Activated T-cell treated with anti-CD3 and anti-CD28 coated beads, Interleukin-2, amount 50 U/mL, for 24 hours (primary cell): Measurements from ENCODE around the gene MAPK1IP1L.
"Not testable (repeated sequence)": the region's sequence is repeated elsewhere in the genome, so short reads cannot be mapped to it uniquely, and the experiment has no call there.

Experiments used
- DNase-seq: peaks from one replicate; pipeline ENCODE4 v3.0.0-alpha.2; 2020
- H3K27ac Mint-ChIP-seq: 2 replicates; pipeline ENCODE4 v1.8.0; 2020; ENCODE audit warnings: mild to moderate bottlenecking, mixed read lengths
- H3K27me3 Mint-ChIP-seq: 2 replicates; pipeline ENCODE4 v1.8.0; 2020; ENCODE audit warnings: mixed read lengths
- H3K36me3 Mint-ChIP-seq: 2 replicates; pipeline ENCODE4 v1.8.0; 2020; ENCODE audit warnings: low read depth, mixed read lengths
- H3K4me1 Mint-ChIP-seq: 2 replicates; pipeline ENCODE4 v1.8.0; 2020; ENCODE audit warnings: low read depth, mixed read lengths
- H3K4me3 Mint-ChIP-seq: 2 replicates; pipeline ENCODE4 v1.8.0; 2020; ENCODE audit warnings: mild to moderate bottlenecking, moderate library complexity, mixed read lengths
- H3K9me3 Mint-ChIP-seq: 2 replicates; pipeline ENCODE4 v1.8.0; 2020; ENCODE audit warnings: mixed read lengths

Gene MAPK1IP1L

DNA sequence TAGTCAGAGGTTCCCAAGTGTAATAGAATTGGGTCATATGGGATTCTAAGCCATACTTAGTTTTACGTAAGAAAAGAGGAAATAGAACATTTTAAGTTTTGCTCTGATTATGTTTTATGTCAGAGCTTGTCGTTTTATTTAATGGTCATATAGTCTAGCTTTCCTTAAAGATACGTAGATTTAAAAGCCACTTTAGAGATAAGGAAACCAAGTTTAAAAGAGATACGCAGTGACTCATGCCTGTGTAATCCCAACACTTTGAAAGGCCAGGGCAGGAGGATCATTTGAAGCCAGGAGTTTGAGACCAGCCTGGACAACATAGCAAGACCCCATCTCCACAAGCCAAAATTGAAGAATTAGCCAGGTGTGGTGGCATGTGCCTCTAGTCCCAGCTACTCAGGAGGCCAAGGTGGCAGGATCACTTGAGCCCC, 19.5 kb downstream of the MAPK1IP1L start:
- Mint-ChIP-seq H3K36me3 (peaks cover 34% of the 10 kb centered on the region), H3K27ac (peak overlapping the region; percentile 86), H3K9me3 (no peaks in the 10 kb centered on the region), H3K4me3 (no peak overlapping the region), H3K4me1 (peaks cover 39% of the 10 kb centered on the region), H3K27me3 (no peaks in the 10 kb centered on the region)
- no peak for DNase-seq

DNA sequence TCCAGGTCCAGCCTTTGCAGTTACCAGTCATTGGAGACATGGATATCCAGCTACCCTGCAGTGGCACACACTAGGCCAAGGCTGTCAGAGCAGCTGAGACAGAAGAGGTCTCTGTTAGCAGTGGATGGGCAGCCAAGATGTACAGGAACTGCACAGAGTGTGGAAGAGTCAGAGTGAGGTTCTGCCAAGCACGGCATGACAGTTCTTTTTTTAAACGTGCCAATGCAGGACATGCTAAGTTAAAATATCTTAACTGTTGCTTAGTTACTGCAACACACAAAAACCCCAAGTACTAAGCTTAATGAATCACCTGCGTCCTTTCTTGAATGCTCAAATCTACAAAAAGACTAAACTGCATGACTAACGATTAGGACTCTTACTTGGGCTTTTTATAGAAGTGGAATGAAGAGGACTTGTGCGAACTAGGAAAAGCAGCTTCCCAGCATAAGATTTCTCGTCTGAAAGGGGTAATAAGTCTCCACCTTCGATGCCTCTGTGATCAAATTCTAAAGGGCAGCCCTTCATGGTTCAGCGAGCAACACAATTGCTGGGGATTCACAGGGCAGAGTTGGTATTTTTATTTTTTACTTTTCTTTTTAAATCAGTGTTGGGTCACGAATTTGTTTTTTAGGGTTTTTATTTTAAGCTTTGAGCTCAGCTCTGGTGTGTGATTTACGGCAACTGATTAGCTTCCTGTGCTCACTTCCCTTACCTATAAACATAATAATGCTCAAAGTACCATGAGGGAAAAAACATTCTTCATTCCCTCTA, 20.6 kb downstream of the MAPK1IP1L start:
- Mint-ChIP-seq H3K9me3 (no peaks in the 10 kb centered on the region), H3K27me3 (no peaks in the 10 kb centered on the region), H3K36me3 (peaks cover 25% of the 10 kb centered on the region), H3K27ac (peak overlapping the region; percentile 86), H3K4me3 (peak overlapping the region; percentile 32), H3K4me1 (peaks cover 39% of the 10 kb centered on the region)
- peak; percentile 41 for DNase-seq

DNA sequence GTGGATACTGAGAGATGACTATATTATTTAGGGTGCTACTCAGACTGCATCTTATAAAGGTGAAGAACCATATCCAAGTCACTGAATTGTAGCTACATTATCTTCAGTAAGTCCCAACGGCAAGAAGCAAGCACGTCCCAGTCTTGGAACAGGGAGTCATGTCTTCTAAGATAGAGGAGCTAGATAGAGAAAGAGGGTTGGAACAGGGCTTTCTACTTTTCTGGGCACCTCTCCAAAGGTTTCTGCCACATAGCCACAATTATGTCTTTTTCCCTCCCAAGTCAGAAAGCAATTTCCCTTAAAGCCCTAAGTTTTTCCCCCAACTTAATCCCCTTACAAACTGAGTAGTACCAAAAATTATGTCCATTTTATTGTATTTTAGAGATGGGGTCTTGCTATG, 22.4 kb downstream of the MAPK1IP1L start:
- no peak overlapping the region for H3K4me3 Mint-ChIP-seq
- H3K9me3 Mint-ChIP-seq: no peaks in the 10 kb centered on the region
- H3K27ac Mint-ChIP-seq: no peak overlapping the region
- no peaks in the 10 kb centered on the region for H3K27me3 Mint-ChIP-seq
- H3K36me3 Mint-ChIP-seq: peaks cover 11% of the 10 kb centered on the region
- DNase-seq: no peak
- H3K4me1 Mint-ChIP-seq: peaks cover 37% of the 10 kb centered on the region

DNA sequence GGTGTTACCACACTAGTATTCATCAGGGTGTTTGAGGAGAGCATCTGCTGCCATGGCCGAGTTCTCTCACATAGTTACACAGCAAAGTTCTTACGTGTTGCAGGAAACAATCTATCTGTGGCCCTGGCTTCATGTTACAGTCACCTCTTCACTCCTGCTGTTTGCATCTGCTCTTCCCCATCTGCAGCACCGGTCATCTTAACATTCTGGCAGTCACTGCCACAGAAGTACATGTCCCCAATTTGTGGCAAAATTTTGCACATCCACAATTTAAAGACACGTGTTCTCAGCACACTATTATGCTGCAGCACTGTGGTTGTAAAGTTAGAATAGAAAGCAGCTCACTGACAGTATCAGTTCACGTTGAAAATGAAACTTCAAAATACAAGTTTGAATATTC, 23.2 kb downstream of the MAPK1IP1L start:
- Mint-ChIP-seq H3K4me3 (peak overlapping the region; percentile 18), H3K9me3 (no peaks in the 10 kb centered on the region), H3K4me1 (peaks cover 37% of the 10 kb centered on the region), H3K27me3 (no peaks in the 10 kb centered on the region), H3K36me3 (peaks cover 9% of the 10 kb centered on the region), H3K27ac (no peak overlapping the region)
- no peak for DNase-seq

DNA sequence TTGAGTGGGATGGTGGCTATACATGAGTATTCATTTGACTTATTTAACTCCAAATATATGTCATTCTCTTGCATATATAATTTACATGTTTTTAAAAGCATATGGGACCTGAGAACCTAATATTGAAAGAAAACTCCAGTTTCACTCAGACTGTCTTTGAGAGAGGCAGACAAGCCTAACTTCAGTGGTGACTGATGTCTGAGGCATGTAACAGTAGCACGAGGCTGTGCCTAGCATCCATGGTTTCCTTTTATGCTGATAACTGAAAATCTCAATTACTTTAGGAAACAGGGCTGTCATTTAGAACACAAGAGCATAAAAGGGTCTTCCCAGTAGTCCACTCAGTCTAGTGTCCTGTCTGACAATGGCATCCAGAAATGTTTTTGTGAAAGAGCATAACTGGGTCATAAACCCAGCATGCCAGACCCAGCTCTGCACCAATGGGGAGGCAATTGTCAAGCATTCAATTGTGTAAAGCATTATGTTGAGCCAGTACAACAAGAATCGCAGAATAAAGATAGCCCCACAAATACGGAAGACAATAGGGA, 24.3 kb downstream of the MAPK1IP1L start:
- peak overlapping the region; percentile 31 for H3K27ac Mint-ChIP-seq
- H3K27me3 Mint-ChIP-seq: no peaks in the 10 kb centered on the region
- H3K36me3 Mint-ChIP-seq: peaks cover 4% of the 10 kb centered on the region
- no peaks in the 10 kb centered on the region for H3K9me3 Mint-ChIP-seq
- no peak overlapping the region for H3K4me3 Mint-ChIP-seq
- peaks cover 34% of the 10 kb centered on the region for H3K4me1 Mint-ChIP-seq
- DNase-seq: no peak

DNA sequence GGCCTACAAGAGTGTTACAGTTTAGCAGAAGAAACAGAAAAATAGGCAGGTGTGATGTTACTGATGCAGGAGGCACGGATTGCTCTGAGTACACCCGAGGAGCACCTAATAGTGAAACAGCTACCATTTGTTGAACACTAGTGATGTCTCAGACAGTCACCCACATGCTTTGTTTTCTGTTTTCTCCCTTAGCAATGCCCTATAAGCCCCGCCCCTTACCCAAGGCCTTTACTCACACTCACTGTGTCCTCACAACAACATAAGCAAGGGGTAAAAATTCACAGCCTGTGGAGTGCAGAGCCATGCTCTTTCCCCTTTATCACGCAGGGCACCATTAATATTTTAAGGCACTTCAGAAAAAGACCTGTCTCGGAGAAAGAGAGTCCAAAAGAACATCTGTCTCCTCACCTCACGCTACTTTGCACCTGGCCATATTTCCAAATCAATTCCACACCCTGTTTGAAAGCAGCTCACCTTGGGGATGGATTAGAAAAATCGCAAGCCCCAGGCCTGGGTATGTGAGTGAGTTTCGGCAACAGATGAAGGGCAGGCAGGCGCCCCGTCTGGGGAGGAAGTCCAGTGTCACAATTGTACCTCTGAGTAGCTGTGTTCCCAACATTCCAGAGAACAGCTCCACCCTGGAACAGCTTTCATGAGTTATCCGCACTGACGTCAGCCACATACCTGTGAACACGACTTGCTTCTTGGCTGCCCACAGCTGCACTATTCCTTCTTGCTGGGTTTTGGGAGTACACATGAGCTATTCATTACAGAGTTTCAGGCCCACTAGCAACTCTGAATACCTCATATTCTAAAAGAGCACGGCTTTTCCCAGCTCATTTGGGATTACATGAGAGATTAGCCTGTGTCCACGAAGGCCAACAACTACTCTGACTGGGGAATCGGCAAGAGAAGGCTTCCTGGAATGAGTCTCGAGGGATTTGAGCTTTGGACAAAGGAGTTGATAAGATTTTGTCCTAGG, 26.0 kb downstream of the MAPK1IP1L start:
- Mint-ChIP-seq H3K27ac (no peak overlapping the region), H3K4me1 (peaks cover 16% of the 10 kb centered on the region), H3K9me3 (no peaks in the 10 kb centered on the region), H3K27me3 (no peaks in the 10 kb centered on the region), H3K4me3 (no peak overlapping the region), H3K36me3 (no peaks in the 10 kb centered on the region)
- no peak for DNase-seq

DNA sequence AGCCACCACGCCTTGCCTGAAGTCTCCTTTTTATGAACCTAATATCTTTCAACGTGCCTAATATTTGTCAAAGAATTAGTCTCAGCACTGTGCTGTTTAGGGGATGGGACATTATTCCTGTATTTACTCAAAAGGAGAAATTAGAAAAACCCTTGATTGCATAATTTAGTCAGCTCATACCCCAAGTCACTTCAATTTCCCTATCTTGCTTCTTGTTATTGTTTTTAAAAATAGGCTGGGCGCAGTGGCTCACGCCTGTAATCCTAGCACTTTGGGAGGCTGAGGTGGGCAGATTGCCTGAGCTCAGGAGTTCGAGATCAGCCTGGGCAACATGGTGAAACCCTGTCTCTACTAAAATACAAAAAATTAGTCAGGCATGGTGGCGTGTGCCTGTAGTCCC, 28.5 kb downstream of the MAPK1IP1L start:
- H3K27ac Mint-ChIP-seq, H3K9me3 Mint-ChIP-seq, H3K36me3 Mint-ChIP-seq, H3K27me3 Mint-ChIP-seq, H3K4me3 Mint-ChIP-seq, DNase-seq, H3K4me1 Mint-ChIP-seq: not testable (repeated sequence)

DNA sequence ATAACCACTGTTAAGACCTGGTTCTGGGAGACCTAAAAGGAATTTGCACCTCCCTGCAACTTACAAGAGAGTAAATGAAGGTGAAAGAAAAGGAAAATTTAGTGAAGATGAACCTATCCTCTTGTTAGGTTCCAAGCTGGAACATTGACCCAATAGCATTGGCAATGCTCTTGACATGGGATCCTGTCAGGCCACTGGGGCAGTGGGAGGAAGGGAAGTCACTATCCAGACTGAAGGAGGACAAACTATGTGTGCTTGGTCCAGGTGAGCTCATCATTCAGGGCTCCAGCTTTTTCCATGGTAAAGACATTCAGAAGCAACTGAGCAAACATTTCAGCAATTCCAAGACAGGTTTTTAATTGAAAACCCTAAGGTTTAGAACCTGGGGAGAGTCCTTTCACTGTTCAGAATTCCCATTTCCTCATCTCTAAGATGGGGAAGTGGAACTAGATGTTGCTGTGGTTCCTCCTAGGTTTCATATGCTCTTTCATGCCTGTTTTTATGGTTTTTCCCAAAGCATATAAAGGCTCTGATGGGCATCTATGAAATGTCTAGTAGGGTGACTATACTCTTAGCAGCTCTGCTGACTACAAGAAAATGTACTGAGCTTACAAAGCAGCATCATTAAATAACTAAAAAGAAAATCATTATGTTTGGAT, 33.1 kb downstream of the MAPK1IP1L start:
- H3K27me3 Mint-ChIP-seq: no peaks in the 10 kb centered on the region

DNA sequence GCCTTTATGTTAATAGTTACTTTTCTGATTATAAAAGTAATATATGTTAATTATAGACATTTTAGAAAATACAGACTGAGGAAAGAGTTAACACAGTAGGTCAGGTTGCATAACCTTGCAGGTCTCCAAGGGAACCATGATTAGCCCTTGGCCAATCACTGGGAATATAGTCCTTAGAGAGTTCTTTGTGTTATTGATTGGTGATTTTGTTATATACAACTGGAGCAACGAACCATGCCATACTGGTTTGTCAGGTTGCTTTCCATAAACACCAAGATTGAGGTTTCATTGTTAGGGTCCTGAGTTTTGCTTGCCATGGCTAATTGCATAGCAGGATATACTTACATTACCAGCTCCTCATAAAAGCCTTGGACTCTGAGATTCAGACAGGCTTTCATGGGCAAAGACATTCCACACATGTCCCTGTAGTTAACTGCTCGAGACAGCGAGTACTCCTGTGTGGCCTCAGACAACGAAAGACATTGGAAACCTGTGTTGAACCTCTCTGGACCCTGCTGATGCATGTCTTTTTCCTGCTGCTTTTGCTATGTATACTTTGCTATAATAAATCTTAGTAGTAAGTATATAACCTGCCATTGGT, 33.7 kb downstream of the MAPK1IP1L start:
- no peaks in the 10 kb centered on the region for H3K9me3 Mint-ChIP-seq
- no peak for DNase-seq
- no peaks in the 10 kb centered on the region for H3K36me3 Mint-ChIP-seq
- peaks cover 3% of the 10 kb centered on the region for H3K4me1 Mint-ChIP-seq
- H3K27me3 Mint-ChIP-seq: no peaks in the 10 kb centered on the region
- H3K27ac Mint-ChIP-seq: no peak overlapping the region
- no peak overlapping the region for H3K4me3 Mint-ChIP-seq

More for the DNA sequence above, 33.1 kb downstream of the MAPK1IP1L start:
- Mint-ChIP-seq H3K9me3 (no peaks in the 10 kb centered on the region), H3K27ac (no peak overlapping the region), H3K4me3 (no peak overlapping the region), H3K36me3 (no peaks in the 10 kb centered on the region), H3K4me1 (peaks cover 2% of the 10 kb centered on the region)
- no peak for DNase-seq

DNA sequence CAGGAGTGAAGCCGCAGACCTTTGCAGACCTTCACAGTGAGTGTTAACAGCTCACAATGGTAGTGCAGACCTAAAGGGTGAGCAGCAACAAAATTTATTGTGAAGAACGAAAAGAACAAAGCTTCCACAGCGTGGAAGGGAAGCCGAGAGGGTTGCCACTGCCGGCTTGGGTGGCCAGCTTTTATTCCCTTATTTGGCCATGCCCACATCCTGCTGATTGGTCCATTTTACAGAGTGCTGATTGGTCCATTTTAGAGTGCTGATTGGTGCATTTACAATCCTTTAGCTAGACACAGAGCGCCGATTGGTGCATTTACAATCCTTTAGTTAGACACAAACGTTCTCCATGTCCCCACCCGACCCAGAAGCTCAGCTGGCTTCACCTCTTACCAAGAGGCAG, 35.5 kb downstream of the MAPK1IP1L start:
- no peak overlapping the region for H3K27ac Mint-ChIP-seq
- no peaks in the 10 kb centered on the region for H3K9me3 Mint-ChIP-seq
- no peak for DNase-seq
- no peaks in the 10 kb centered on the region for H3K27me3 Mint-ChIP-seq
- no peaks in the 10 kb centered on the region for H3K36me3 Mint-ChIP-seq
- H3K4me1 Mint-ChIP-seq: peaks cover 3% of the 10 kb centered on the region
- no peak overlapping the region for H3K4me3 Mint-ChIP-seq

DNA sequence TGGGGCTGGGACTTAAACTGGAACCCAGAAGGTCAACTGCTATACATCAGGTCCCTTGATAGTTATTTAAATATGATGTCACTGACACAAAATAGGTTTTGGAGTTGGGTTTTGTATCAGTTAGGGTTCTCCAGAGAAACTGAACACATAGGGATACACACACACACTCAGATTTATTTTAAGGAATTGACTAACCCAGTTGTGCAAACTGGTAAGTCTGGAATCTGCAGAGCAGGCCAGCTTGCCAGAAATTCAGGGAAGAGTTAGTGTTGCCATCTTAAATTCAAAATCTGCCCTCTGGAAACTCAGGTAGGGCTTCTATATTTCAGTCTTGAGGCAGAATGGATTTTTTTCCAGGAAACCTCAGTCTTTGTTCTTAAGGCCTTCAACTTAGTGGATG, 36.9 kb downstream of the MAPK1IP1L start:
- Mint-ChIP-seq H3K36me3 (no peaks in the 10 kb centered on the region), H3K27me3 (no peaks in the 10 kb centered on the region), H3K4me1 (peaks cover 3% of the 10 kb centered on the region), H3K9me3 (no peaks in the 10 kb centered on the region), H3K27ac (no peak overlapping the region), H3K4me3 (no peak overlapping the region)
- DNase-seq: no peak

DNA sequence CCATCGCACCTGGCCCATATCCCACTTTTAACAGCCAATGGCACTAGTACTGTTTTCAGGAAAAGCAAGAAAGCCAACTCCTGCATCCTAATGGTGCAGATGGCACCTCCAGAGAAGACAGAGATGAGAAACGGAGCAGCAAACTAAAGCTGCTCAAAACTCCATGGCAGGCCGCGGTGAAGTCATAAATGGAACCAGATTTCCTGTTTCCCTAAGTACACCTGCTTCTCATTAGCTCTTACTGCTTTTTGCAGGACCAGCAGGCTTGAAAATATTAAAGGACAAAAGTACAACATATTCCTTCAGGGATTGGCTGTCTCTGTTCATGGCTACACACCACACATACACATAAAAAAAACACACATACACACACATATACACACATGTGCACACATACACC, 40.9 kb downstream of the MAPK1IP1L start:
- Mint-ChIP-seq H3K36me3 (no peaks in the 10 kb centered on the region), H3K4me3 (no peak overlapping the region), H3K27ac (no peak overlapping the region), H3K27me3 (no peaks in the 10 kb centered on the region), H3K4me1 (peaks cover 10% of the 10 kb centered on the region), H3K9me3 (no peaks in the 10 kb centered on the region)
- no peak for DNase-seq

DNA sequence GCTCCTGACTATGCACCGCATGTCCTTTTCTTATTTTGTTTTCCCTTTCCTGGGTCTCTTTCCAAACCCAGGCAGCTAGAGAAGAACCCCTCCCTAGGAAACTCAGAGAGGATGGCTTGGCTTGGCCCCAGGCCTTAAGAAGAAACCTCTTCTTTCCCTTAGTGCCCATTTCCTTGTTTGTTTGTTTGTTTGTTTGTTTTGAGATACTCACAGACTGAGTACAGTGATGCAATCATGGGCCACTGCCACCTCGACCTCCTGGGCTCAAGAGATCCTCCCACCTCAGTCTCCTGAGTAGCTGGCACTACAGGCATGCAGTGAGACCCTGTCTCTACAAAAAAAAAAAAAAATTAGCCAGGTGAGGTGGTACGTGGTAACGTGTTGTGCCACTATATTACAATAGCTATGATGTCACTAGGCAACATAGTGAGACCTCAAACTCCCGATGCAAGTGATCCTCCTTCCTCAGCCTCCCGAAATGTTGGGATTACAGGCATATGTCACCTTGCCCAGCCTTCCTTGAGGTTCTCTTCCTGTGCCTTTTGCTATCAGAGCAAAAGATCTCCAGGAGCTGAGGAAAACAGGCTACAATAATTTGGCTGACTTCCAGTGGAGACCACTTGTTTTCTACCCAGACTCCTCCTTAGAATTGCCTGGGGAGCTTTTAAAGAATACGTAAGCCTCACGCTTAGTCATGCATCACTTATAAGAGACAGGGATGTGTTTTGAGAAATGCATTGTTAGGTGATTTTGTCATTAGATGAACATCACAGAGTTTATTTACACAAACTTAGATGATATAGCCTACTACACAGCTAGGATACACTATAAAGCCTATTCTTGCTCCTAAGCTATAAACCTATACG, 43.1 kb downstream of the MAPK1IP1L start:
- H3K27ac Mint-ChIP-seq: no peak overlapping the region

More for the DNA sequence above, 43.1 kb downstream of the MAPK1IP1L start:
- no peaks in the 10 kb centered on the region for H3K9me3 Mint-ChIP-seq
- H3K36me3 Mint-ChIP-seq: no peaks in the 10 kb centered on the region
- no peak for DNase-seq
- H3K27me3 Mint-ChIP-seq: no peaks in the 10 kb centered on the region
- H3K4me1 Mint-ChIP-seq: peaks cover 25% of the 10 kb centered on the region
- no peak overlapping the region for H3K4me3 Mint-ChIP-seq
